HG03066 (cell line): ENCODE data around the gene CALML6.
A peak's percentile ranks its signal among the peaks of the same experiment; 100 is the strongest.
"Not testable (repeated sequence)": the region's sequence is repeated elsewhere in the genome, so short reads cannot be mapped to it uniquely, and the experiment has no call there.

Experiments used
- ATAC-seq: cut with Tn5 transposase; IDR thresholded peaks from one replicate; pipeline ENCODE4 v1.9.1; 2021; ENCODE audit warnings: low read depth; ENCODE audit not compliant: unreplicated experiment

CALML6 gene

GRCh38 chr1:1914971-1915692 is at the start of gene CALML6:
Gene CALML6 (plus strand): TSS chr1:1915260. CDS start chr1:1915281, 21 bp downstream.
- no peak for ATAC-seq

GRCh38 chr1:1867164-1867563 is 47.9 kb upstream of the CALML6 start:
- ATAC-seq = no peak

GRCh38 chr1:1869469-1869868 is 45.6 kb upstream of the CALML6 start:
- no peak for ATAC-seq

- ATAC-seq = no peak
Measured at GRCh38 chr1:1872329-1872994, 42.6 kb upstream of the CALML6 start.

- ATAC-seq = no peak
Measured at GRCh38 chr1:1873186-1873585, 41.9 kb upstream of the CALML6 start.

- no peak for ATAC-seq
Measured at GRCh38 chr1:1874901-1875300, 40.2 kb upstream of the CALML6 start.

GRCh38 chr1:1875932-1876331 is 39.1 kb upstream of the CALML6 start:
- no peak for ATAC-seq

- no peak for ATAC-seq
Measured at GRCh38 chr1:1876335-1876930, 38.6 kb upstream of the CALML6 start.

- ATAC-seq = no peak
Measured at GRCh38 chr1:1877865-1878436, 37.1 kb upstream of the CALML6 start.

GRCh38 chr1:1879942-1880341 is 35.1 kb upstream of the CALML6 start:
- no peak for ATAC-seq

GRCh38 chr1:1880617-1881312 is 34.3 kb upstream of the CALML6 start:
- ATAC-seq = no peak

- no peak for ATAC-seq
Measured at GRCh38 chr1:1881727-1882126, 33.3 kb upstream of the CALML6 start.

GRCh38 chr1:1883092-1883873 is 31.8 kb upstream of the CALML6 start:
- ATAC-seq = no peak

GRCh38 chr1:1883890-1884289 is 31.2 kb upstream of the CALML6 start:
- not testable (repeated sequence) for ATAC-seq

GRCh38 chr1:1889090-1889750 is 25.8 kb upstream of the CALML6 start:
- ATAC-seq = no peak

- ATAC-seq = peak; percentile 25
Measured at GRCh38 chr1:1889847-1890505, 25.1 kb upstream of the CALML6 start.

- ATAC-seq = peak; percentile 59
Measured at GRCh38 chr1:1890506-1891348, 24.3 kb upstream of the CALML6 start, which contains the start of gene GNB1. Gene GNB1 (minus strand): TSS chr1:1891087. CDS start chr1:1825453, 65,634 bp downstream.
